NCI-H2081 (cell line): ENCODE results near the gene ITPR1.

ENCODE experiments used
- DNase-seq, 2 experiments: peaks; one replicate each; lab custom pipeline; 2025; lab: John Stamatoyannopoulos, UW

ITPR1 gene

DNA sequence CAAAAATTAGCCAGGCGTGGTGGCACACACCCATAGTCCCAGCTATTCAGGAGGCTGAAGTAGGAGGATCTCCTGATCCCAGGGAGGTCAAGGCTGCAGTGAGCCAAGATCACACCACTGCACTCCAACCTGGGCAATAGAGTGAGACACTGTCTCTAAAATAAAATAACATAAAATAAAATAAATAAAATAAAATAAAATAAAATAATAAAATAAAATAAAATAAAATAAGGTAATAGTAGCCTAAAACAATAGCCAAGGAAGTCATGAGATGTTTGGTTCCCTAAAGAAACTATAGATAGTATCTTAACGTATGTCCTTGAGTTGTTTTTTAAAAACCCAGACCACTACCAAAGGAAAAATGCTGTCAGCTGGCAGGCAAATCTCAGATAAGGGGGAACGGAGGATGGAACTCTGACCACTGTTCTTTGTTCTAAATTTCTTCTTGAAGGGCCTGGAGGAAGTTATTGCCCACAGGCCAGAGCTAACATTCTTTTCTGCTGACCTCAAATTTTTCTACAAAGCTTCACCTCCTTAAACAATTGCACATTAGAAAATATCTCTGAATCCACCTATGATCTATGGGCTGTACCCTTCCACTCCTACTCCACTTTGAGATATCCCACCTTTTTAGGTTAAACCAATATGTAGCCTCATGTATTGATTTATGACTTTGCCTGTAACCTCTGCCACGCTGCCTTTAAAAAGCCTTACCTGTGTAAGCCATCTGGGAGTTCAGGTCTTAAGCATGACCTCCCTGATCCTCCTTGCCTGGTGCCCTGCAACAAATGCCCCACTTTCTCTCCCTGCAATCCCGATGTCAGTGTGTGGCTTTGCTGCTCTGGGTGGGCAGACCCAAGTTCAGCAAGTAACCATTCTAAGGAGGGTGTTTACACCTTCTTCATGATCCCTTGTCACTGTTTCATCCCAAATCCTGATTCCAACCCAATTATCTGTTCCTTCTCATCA lies 359.9 kb downstream of the ITPR1 start:
- DNase-seq: no peak

DNA sequence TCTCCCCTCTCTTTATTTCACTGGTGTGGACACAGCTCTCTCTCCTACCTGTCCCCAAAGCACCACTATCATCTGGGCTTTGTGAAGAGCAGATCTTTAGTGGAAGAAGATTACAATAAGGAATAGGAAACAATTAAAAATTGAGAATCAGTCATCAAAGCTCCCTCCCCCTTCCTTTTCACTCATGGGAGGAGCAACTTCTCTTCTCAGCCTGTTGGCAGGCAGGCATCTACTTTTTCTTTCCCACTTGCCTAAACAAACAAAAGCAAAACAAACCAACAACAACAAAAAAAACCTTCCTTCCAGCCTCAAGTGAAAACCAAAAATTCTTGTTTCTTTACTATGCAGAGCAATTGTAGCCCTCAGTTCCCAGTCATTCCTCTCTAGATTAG lies 360.6 kb downstream of the ITPR1 start:
- DNase-seq: no peak

DNA sequence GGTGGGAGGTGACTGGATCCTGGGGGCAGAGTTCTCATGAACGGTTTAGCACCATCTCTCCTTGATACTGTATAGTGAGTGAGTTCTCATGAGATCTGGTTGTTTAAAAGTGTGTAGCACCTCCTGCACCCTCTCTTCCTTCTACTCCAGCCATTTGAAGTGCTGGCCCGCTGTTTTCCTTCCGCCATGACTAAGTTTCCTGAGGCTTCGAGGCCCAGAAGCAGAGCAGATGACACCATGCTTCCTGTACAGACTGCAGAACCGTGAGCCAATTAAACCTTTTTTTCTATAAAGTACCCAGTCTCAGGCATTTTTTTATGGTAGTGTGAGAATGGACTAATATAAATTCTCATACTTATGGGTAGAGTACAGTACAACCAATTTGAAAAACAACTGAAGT lies 362.5 kb downstream of the ITPR1 start:
- DNase-seq: no peak

DNA sequence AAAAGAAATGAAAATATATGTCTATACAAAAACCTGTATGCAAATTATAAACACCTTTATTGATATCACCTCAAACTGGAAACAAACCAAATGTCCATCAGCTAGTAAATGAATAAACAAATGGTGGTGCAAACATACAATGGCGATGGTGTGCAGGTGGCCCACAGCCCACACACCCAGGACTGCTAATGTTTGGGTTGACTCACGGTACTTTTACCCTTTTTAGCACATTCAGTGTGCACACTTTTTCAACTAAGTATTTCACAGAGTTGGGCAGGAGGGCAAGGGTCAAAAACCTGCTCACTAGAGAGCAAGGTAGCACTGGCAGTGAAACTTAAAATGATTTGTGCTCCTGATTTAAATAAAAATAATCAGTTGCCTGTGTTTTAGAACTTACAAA lies 363.0 kb downstream of the ITPR1 start:
- no peak for DNase-seq

DNA sequence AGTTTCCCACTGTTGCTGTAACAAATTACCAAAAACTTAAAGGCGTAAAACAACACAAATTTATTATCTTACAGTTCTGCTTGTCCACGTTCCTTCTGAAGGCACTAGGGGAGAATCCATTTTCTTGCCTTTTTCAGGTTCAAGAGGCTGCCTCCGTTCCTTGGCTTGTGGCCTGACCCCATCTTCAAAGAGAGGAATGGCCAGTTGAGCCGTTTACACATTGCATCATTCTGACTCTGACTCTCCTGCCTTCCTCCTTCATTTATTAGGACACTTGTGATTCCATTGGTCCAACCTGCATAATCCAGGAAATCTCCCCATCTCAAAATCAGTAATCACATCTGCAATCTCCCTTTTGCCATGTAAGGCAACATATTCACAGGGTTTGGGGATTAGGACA lies 363.4 kb downstream of the ITPR1 start:
- no peak for DNase-seq

DNA sequence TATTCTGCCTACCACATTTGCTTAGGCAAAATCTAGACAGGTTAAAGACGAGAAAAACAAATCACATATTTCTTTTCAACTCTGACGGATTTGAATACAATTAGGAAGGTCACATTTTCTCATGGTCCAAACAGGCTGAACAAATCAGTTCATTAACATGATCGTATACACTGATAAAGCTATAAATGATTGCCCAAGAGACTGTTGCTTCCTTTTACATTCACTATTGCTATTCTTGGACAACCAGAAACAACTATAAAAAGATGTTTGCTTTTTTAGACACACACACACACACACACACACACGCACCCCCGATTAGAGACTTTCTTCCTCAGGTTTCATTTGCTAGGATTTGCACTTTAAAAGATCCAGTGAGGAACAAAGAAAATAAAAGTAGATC lies 363.8 kb downstream of the ITPR1 start:
- DNase-seq: no peak

DNA sequence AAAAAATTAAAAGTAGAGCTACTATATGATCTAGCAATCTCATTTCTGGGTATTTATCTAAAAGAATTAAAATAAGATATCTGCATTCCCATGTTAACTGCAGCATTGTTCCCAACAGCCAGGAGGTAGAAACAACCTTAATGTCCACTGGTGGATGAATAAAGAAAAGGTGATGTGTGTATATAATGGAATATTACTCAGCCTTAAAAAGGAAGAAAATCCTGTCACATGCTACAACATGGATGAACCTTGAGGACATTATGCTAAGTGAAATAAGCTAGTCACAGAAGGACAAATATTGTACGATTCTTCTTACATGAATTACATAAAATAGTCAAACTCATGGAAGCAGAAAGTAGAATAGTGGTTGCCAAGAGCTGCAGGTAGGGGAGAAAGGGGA lies 366.6 kb downstream of the ITPR1 start:
- DNase-seq: no peak

DNA sequence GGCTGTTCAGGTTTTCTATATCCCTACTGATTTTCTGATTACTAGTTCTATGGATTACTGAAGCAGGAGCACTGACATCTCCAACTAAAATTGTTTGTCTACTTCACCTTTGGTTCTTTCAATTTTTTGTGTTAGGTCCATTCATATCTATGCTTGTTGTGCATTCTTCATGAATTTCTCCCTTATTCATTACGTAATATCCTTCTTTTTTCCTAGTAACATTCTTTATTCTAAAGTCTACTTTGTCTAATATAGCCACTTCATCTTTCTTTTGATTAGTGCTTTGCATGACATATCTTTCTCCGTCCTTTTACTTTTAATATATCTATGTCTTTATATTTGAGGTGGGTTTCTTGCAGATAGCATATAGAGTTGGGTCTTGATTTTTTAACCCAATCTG lies 369.8 kb downstream of the ITPR1 start:
- no peak for DNase-seq

DNA sequence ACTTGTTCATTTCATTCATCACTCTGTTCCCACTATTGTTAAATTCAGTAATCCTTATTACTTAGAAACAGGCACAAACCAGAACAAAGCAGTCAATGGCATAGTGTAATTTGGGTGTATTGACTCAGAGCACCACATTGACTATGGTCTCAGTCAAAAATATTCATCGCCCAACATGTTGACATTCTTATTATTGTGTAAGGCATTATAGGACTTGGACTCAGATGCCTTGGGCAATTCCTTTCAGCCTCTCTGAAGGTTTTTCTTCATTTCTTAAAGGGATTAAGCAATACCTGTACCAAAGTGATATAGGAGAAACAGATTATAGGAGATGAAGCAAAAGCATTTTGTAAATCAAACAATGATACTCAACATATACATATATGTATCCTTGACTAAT lies 371.4 kb downstream of the ITPR1 start:
- DNase-seq: no peak

DNA sequence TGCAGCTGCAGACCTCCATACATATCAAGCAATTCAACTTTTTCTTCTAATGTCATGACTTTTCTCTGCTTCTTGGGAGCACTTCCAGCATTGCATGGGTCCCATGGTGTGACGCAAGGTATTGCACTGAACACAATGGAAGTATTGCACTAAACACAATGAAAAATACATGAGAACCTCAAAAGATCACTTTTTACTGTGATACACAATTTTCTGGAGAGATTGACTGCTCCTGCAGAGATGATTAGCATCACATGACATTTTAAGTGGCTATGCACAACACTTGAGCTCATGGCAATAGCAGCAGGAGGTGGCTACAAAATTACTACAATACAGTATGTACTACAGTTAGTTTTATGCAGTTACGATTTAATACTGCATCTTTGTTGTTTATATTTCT lies 372.6 kb downstream of the ITPR1 start:
- peak in 1 of 2 experiments; percentile 56 for DNase-seq

DNA sequence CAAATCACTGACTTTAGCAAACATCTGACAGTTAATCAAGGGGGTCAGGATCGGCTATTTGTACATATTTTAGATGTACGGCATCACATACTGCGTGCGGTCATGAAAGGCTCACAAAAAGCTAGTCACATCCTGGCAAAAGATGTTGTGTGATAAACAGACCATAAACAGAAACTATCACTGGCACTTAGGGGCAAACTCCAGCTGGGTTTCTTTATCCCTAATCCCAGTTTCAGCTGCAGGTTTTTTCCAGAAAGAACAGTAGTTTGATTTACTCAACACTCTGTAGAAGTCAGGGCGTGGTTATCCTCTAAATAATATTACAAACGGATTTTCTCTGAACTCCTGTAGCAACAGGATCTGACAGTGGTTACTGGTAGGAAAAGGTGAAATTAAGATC lies 373.7 kb downstream of the ITPR1 start:
- peak in 1 of 2 experiments; percentile 15 for DNase-seq

DNA sequence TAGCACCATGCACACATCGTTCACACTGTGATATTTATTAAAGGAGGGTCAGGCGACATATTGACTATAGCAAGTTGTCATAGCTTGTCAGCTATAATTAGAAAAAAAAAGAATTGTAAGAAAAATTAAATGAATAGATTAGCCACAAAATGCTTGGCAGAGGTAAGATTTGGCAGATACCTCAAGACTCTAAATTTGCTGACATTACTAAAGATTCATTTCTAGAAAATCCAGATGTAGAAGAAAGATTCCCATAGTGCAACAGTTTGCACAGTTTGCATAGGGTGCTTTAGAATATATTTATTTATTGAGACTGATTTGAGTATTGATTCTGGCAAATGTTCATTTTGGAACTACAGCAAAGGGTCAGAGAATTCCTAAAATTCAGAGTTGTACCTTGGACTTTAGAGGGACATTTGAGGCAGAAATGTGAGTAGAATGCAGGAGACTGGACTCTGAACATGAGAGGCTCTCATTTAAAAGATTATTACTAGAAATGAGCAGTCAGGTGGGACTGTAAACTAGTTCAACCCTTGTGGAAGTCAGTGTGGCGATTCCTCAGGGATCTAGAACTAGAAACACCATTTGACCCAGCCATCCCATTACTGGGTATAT lies 384.1 kb downstream of the ITPR1 start:
- DNase-seq: no peak

DNA sequence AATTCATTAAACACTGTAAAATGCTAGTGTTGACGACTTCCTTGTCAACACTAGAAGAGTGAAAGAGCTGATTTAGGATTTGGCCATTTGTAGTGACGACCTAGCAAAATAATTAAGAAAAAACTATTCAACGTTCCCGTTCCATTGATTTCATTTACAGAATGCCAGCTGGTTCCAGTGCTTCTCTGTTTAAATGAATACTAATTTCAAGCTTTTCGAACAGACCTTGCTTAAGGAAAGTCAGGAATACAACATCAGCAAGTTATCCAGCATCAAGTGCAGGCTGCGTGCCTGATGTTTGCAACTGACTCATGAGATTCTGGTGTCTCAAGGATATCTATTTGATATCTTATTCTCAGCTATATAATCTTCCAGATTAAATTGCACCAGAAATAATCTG lies 387.7 kb downstream of the ITPR1 start:
- DNase-seq: no peak

DNA sequence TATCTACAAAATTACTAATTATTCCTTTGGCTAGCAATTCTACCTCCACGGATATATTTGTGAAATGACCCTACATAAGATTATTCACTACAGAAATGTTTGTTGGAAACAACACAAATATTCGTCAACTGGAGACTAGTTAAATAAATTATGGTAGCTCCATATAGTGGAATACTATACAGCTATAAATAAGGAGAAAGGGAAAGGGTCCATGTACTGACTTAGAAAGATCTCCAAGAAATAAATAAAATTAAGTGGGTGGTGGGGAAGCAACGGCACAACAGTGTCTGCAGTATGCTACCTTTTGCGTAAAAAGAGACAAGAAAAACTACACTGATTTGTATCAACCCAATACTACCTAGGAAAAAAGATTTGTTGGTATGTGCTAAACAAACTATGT lies 389.4 kb downstream of the ITPR1 start:
- no peak for DNase-seq

DNA sequence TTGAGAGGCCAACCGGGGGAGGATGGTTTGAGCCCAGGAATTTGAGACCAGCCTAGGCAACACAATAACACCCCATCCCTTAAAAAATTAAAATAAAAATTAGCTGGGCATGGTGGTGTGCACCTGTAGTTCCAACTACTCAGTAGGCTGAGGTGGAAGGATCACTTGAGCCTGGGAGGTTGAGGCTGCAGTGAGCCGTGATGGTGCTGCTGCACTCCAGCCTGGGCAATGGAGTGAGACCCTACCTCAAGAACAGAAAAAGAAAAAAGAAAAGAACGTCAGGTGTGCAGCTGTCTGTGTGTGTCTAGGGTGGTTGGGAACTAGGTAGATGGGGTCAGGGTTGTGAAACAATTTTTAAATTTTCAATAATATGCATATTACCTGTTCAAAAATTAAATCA lies 389.9 kb downstream of the ITPR1 start:
- DNase-seq: no peak

DNA sequence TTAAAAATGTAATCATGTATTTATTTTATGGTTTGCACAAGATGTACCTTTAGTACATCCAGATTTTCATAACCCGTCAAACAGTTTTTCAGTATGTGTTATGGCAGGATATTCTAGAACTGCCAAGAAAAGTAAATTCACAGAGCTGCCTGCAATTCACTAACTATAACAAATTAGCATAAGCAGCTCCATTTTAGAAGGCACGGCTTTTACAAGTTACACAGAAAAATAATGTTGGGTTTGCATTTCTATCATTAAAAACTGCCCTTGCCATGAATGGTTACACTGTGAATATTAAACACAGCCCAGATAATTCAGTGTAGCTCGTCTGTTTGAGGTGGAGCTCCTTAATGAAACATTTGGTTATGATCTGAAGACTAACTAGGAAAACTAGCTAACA lies 391.7 kb downstream of the ITPR1 start:
- DNase-seq: no peak

DNA sequence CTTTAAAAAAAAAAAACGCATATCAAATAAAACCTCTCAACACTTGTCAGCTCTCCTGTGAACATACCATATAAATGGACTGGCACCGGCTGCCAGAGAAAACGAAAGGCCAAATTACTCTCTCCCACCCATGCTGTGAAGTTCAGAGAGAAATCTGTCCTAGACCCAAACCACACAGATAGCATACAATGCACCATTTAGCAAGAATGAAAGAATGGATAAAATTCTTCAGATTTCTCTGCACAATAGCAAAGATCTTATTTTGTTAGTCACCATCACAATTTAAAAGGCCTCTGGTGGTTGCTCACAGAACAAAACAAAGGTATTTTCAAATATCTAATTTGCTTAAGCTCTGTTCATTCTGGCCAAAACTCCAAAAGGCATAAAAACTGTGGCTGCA lies 392.2 kb downstream of the ITPR1 start:
- DNase-seq: no peak

DNA sequence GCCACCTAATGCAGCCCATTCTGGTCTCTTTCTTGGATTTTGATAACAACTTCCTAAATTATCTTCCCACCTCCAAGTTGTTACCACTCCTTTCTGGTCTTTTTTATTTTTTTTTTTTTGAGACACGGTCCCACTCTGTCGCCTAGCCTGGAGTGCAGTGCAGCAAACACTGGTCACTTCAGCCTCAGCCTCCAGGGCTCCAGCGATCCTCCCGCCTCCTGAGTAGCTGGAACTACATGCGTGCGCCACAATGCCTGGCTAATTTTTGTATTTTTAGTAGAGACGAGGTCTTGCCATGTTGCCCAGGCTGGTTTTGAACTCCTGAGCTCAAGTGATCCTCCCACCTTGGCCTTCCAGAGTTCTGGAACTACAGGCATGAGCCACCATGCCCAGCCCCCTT lies 393.3 kb downstream of the ITPR1 start:
- DNase-seq: no peak

DNA sequence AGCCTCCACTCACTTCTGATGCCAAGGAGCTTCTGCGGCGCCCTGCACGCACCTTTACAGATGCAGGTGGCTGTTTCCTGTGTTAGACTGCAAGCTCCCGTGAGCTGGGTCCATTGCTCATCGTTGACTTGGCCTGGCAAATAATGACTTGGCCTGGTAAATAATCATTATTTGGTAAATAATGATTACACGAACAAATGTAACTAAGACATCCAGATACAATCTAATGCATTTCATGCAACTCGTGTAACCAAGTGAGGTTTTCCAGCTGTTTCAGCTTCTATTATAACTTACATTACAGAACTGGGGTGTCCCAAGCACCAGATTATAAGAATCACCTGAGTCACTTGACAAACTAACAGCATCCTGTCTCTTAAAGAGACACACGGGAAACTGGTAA lies 394.0 kb downstream of the ITPR1 start:
- DNase-seq: no peak

DNA sequence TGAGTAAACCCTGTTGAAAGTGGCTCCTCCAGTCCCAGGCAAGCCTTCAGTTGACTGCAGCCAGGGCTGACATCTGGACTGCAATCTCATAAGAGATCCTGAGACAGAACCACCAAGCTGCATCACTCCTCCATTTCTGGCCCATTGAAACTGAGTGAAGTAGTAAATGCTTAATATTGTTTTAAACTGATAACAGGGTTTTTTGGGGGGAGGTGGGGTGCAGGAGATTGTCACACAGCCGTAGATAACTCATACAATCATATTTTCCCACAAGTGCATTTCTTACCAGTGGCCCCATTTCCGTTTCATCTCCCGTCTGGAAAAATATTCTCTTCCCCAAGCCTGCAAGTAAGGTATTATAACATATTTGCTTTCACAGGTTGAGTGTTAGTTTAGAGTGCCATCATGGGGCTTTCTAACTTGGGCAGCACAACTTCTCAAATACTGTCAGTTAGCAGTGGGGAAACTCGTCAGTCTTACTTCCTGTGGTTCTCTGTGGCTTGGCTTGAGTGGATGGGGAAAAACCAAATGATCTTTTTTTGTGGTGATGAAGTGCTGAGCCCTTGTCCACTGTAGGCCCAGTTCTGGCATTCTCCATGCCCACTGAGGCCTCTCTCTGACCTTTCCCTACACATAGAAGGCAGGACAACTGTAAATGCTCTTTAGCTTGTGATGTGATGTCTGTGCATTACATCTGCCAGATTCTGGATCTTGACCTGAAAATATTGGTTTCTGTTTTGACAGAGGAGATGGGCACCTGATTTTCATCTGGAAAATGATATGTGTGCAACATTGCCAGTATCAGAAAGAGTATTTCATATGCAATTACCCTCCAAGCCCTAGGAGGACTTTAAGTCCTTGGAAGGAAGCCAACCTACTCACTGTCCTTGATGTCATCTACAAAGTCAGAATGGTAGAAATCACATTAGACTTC lies 396.0 kb downstream of the ITPR1 start:
- DNase-seq: no peak

DNA sequence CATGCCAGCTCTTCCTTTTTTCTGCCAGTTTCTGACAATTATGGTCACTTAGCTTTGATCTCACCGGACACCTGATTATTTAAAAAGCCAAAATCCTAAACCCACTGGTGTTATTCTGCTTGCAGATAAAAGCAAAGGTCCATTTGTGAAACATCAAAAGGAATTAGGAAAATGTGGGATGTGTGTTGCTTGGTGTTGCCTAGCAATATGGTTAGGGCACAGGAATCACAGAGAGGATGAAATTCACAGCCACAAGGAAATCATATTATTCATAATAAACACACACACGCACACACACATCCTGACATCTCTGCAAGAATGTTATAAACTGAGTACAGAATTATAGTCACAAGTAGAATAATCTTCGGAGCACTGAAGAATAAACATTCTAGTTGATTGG lies 396.7 kb downstream of the ITPR1 start:
- DNase-seq: no peak

DNA sequence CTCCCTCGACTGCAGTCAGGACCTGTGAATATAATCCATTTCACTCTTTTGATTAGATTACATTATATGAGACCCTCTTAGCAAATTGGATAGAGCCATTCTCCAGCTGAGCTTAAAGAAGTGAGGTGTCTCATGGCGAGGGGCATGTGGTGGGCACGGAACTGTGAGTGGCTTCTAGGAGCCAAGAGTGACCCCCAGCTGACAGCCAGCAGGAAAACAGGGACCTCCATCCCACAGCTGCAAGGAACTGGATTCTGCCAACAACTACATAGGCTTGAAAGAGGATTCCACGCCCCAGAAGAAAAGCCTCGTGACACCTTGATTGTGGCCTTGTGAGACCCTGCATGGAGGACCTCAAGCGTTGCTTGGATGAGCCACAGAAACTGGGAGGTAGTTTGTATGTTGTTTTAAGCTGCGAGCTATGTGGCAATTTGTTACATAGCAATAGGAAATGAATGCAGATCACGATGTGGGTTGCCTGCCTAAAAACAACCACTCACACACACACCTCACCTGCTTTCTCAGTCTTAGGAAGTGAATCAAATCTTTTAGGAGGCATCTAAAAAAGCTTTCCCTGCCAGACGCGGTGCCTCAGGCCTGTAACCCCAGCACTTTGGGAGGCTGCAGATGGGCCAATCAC lies 401.9 kb downstream of the ITPR1 start:
- DNase-seq: no peak
